HG03565 (cell line): ENCODE measurements around the gene ASIC3.
"Not testable (repeated sequence)": the region's sequence is repeated elsewhere in the genome, so short reads cannot be mapped to it uniquely, and the experiment has no call there.

Experiments used
- ATAC-seq: cut with Tn5 transposase; IDR thresholded peaks from one replicate; pipeline ENCODE4 v1.9.1; 2021; ENCODE audit warnings: mild to moderate bottlenecking, moderate library complexity; ENCODE audit not compliant: unreplicated experiment

Gene ASIC3

GRCh38 chr7:151032936-151033863, 15.1 kb upstream of the ASIC3 start:
- ATAC-seq = no peak

- no peak for ATAC-seq
Observed at GRCh38 chr7:151033864-151034249, 14.5 kb upstream of the ASIC3 start.

- no peak for ATAC-seq
Observed at GRCh38 chr7:151034312-151035025, 13.9 kb upstream of the ASIC3 start.

GRCh38 chr7:151035026-151035717, 13.2 kb upstream of the ASIC3 start:
- no peak for ATAC-seq

GRCh38 chr7:151035902-151036301, 12.4 kb upstream of the ASIC3 start:
- ATAC-seq = no peak

- ATAC-seq = peak; percentile 41
Observed at GRCh38 chr7:151038951-151039849, 9.1 kb upstream of the ASIC3 start.

GRCh38 chr7:151039850-151040548, 8.3 kb upstream of the ASIC3 start:
- ATAC-seq = no peak

GRCh38 chr7:151040616-151041375, 7.5 kb upstream of the ASIC3 start:
- no peak for ATAC-seq

- ATAC-seq = not testable (repeated sequence)
Observed at GRCh38 chr7:151043449-151043848, 4.9 kb upstream of the ASIC3 start.

GRCh38 chr7:151043959-151044358, 4.4 kb upstream of the ASIC3 start:
- ATAC-seq = no peak

GRCh38 chr7:151045262-151045661, 3.1 kb upstream of the ASIC3 start:
- no peak for ATAC-seq

GRCh38 chr7:151045967-151046366, 2.4 kb upstream of the ASIC3 start:
- ATAC-seq = no peak

GRCh38 chr7:151046603-151047573, 1.4 kb upstream of the ASIC3 start:
- ATAC-seq = no peak

- ATAC-seq = no peak
Observed at GRCh38 chr7:151048911-151049463, 656 bp downstream of the ASIC3 start.

- no peak for ATAC-seq
Observed at GRCh38 chr7:151051108-151051507, 2.8 kb downstream of the ASIC3 start.

GRCh38 chr7:151053096-151053495, 4.8 kb downstream of the ASIC3 start:
- no peak for ATAC-seq

GRCh38 chr7:151053751-151054150, 5.4 kb downstream of the ASIC3 start:
- ATAC-seq = no peak

- ATAC-seq = no peak
Observed at GRCh38 chr7:151056283-151056665, 7.9 kb downstream of the ASIC3 start.
